Endothelial cell of umbilical vein (primary cell): Measurements from ENCODE around the gene ANKRD27. TPM values are rescaled to one million over a fixed set of nuclear protein-coding genes. Genes with fewer than 3 reads are reported as not detected.

ENCODE experiments used
- BruUV-seq: library from RNA; stranded (reverse); fragments of 400-500 nt; replicated peaks from 2 replicates; lab custom pipeline; 2021; lab: Mats Ljungman, UMichigan
- CTCF ChIA-PET: fragments of 300-600, 350-600 bp; sonication (Branson Sonifier 250); formaldehyde crosslinking; loops from one replicate; lab custom pipeline; 2021; ENCODE audit warnings: antibody characterized with exemption, inconsistent platforms; lab: Charles Lee
- POLR2A ChIA-PET: fragments of 300-600, 350-600 bp; sonication (Branson Sonifier 250); formaldehyde crosslinking; loops from one replicate; lab custom pipeline; 2021; ENCODE audit warnings: antibody characterized with exemption, inconsistent platforms; lab: Charles Lee
- DNase-seq: peaks from one replicate; pipeline ENCODE4 v3.0.0-alpha.2; 2011; ENCODE audit warnings: low read depth, low spot score
- FAIRE-seq: peaks from 2 replicates; lab custom pipeline; 2011; peaks lifted over from hg19 to GRCh38; lab: Jason Lieb, UNC
- H2AFZ ChIP-seq: 2 replicates; pipeline ENCODE4 v1.6.0; 2012; ENCODE audit warnings: low read depth, low read length, control low read depth, inconsistent platforms
- H3K27ac ChIP-seq: 2 replicates; pipeline ENCODE4 v1.5.1; 2011; ENCODE audit warnings: low read depth, mild to moderate bottlenecking, control low read depth, low read length, moderate library complexity; ENCODE audit not compliant: insufficient read depth
- H3K27me3 ChIP-seq, 2 experiments: 2 replicates each; pipeline versions ENCODE4 v1.6.0 to v1.6.1; 2011; ENCODE audit warnings: low read length in 2 of 2, mixed read lengths in 1 of 2; ENCODE audit not compliant: control insufficient read depth in 2 of 2, insufficient read depth in 2 of 2
- H3K36me3 ChIP-seq, 2 experiments: 2 replicates in 1 of 2; 3 replicates in 1 of 2; pipeline ENCODE4 v1.5.1; 2011; ENCODE audit warnings: low read length in 2 of 2, mild to moderate bottlenecking in 1 of 2, moderate library complexity in 1 of 2; ENCODE audit not compliant: control insufficient read depth in 2 of 2, insufficient read depth in 2 of 2; ENCODE audit errors: extremely low read depth in 1 of 2
- H3K4me1 ChIP-seq: 3 replicates; pipeline ENCODE4 v1.5.1; 2011; ENCODE audit warnings: mild to moderate bottlenecking, low read length; ENCODE audit not compliant: control insufficient read depth, insufficient read depth; ENCODE audit errors: extremely low read depth
- H3K4me2 ChIP-seq: 2 replicates; pipeline ENCODE4 v1.6.1; 2011; ENCODE audit warnings: low read length, control low read depth, mixed read lengths; ENCODE audit not compliant: insufficient read depth
- H3K4me3 ChIP-seq, 3 experiments: fragments of 200-600 bp in 1 of 3; sonication (generic), shearing (Covaris generic) in 1 of 3; replicated peaks in 1 of 3; 2 replicates each; pipeline ENCODE4 v1.5.1; 2011 to 2016; ENCODE audit warnings: control low read depth in 3 of 3, low read length in 3 of 3, mild to moderate bottlenecking in 2 of 3, inconsistent platforms in 1 of 3, low read depth in 1 of 3, moderate library complexity in 1 of 3; ENCODE audit not compliant: insufficient read depth in 1 of 3
- H3K79me2 ChIP-seq: 2 replicates; pipeline ENCODE4 v1.6.0; 2012; ENCODE audit warnings: low read length, inconsistent platforms; ENCODE audit not compliant: control insufficient read depth, insufficient read depth
- H3K9ac ChIP-seq: replicated peaks from 2 replicates; pipeline ENCODE3; 2011; ENCODE audit warnings: low read length, control low read depth; ENCODE audit not compliant: insufficient read depth; ENCODE audit errors: extremely low read depth
- H3K9me1 ChIP-seq: replicated peaks from 3 replicates; pipeline ENCODE4 v1.6.0; 2011; ENCODE audit warnings: mild to moderate bottlenecking, low read length; ENCODE audit not compliant: control insufficient read depth, insufficient read depth; ENCODE audit errors: extremely low read depth
- H3K9me3 ChIP-seq: replicated peaks from 2 replicates; pipeline ENCODE4 v1.5.1; 2012; ENCODE audit warnings: low read length, inconsistent platforms; ENCODE audit not compliant: control insufficient read depth, insufficient read depth
- H4K20me1 ChIP-seq: replicated peaks from 2 replicates; pipeline ENCODE3; 2011; ENCODE audit warnings: mild to moderate bottlenecking, low read length; ENCODE audit not compliant: control insufficient read depth, insufficient read depth; ENCODE audit errors: extremely low read depth
- CTCF ChIP-seq, 2 donors: IDR thresholded peaks; 1 replicate in 1 of 2; 2 replicates in 1 of 2; pipeline ENCODE4 v1.5.1; 2011; ENCODE audit warnings: low read length in 2 of 2, mild to moderate bottlenecking in 2 of 2, moderate library complexity in 2 of 2, control low read depth in 1 of 2, inconsistent platforms in 1 of 2, low read depth in 1 of 2; ENCODE audit not compliant: insufficient read depth in 1 of 2; ENCODE audit errors: extremely low read depth in 1 of 2
- EZH2 ChIP-seq: IDR thresholded peaks from 2 replicates; pipeline ENCODE4 v1.6.1; 2012; ENCODE audit warnings: borderline replicate concordance, low read depth, mild to moderate bottlenecking, moderate library complexity, low read length, inconsistent platforms; ENCODE audit not compliant: severe bottlenecking
- FOS ChIP-seq: IDR thresholded peaks from 2 replicates; pipeline ENCODE4 v1.6.1; 2011; ENCODE audit warnings: mild to moderate bottlenecking, low read length, moderate library complexity, borderline replicate concordance; ENCODE audit not compliant: insufficient read depth
- GATA2 ChIP-seq: IDR thresholded peaks from 2 replicates; pipeline ENCODE4 v1.7.0; 2011; ENCODE audit warnings: low read depth, mild to moderate bottlenecking, moderate library complexity, mixed read lengths, low read length; ENCODE audit not compliant: insufficient read length, insufficient read depth
- JUN ChIP-seq: IDR thresholded peaks from 2 replicates; pipeline ENCODE4 v1.6.1; 2011; ENCODE audit warnings: borderline replicate concordance, low read depth; ENCODE audit not compliant: insufficient read length, insufficient read depth
- MYC ChIP-seq: IDR thresholded peaks from one replicate; pipeline ENCODE4 v1.6.1; 2011; ENCODE audit warnings: mild to moderate bottlenecking, low read depth, low read length
- POLR2A ChIP-seq: IDR thresholded peaks from 2 replicates; pipeline ENCODE4 v1.6.1; 2012; ENCODE audit warnings: low read depth, mild to moderate bottlenecking, control low read depth, low read length
- POLR2AphosphoS5 ChIP-seq: IDR thresholded peaks from 2 replicates; pipeline ENCODE4 v1.6.1; 2012; ENCODE audit warnings: low read depth, mild to moderate bottlenecking, control low read depth, low read length, moderate library complexity; ENCODE audit not compliant: insufficient read depth
- dilution Hi-C: fragments of 300-500 bp; cut with MboI; formaldehyde crosslinking; loops from one replicate; pipeline ENCODE4 v1.15.0; 2019; ENCODE audit warnings: low sequenced_read_pairs; ENCODE audit not compliant: extremely low pct_ligation_motif_present
- intact Hi-C: fragments of 100-400 bp; cut with micrococcal nuclease; formaldehyde crosslinking; loops from one replicate; pipeline ENCODE4 v1.10.0; 2022
- polyA plus RNA-seq, 4 experiments: library from polyadenylated mRNA; depleted of rRNA in 3 of 4; stranded (reverse) in 3 of 4; unstranded in 1 of 4; fragments of >200 nt; gene quantifications; 2 replicates each; pipeline versions ENCODE4 v1.2.1 to v1.2.3, GENCODE V29; 2011 to 2012; ENCODE audit warnings: missing spikeins in 1 of 4
- total RNA-seq: library from RNA; stranded (reverse); gene quantifications from 2 replicates; pipeline ENCODE4 v1.2.3, GENCODE V29; 2021
- TF ChIP-seq, protein P1 (sequence below): IDR thresholded peaks from 2 replicates; pipeline ENCODE4 v1.6.1; 2011; ENCODE audit not compliant: insufficient read depth, insufficient read length

The ANKRD27 gene
- total and polyA plus RNA-seq, 2 donors (not counting 3 experiments of a cell fraction or from before 2014, with no cell fraction given) = 18.3 to 37.4 TPM

GRCh38 chr19:32687681-32688080, 12.7 kb upstream of the ANKRD27 start:
- H3K9me1 ChIP-seq = no peaks in the 10 kb centered on the region
- intact Hi-C loops = no loop called here

More at GRCh38 chr19:32687681-32688080, 12.7 kb upstream of the ANKRD27 start:
- H3K27ac ChIP-seq = no peak overlapping the region
- no peak overlapping the region for H3K9ac ChIP-seq
- H3K36me3 ChIP-seq = no peaks in the 10 kb centered on the region
- ChIA-PET POLR2A (no interaction called here), CTCF (no interaction called here)
- DNase-seq (no peak), FAIRE-seq (no peak)
- no peak overlapping the region for H3K4me2 ChIP-seq
- H3K27me3 ChIP-seq = no peaks in the 10 kb centered on the region
- no peaks in the 10 kb centered on the region for H4K20me1 ChIP-seq
- H2AFZ ChIP-seq = no peak overlapping the region
- TF ChIP-seq JUN (no peak), FOS (no peak), POLR2AphosphoS5 (no peak), GATA2 (no peak), CTCF (IDR thresholded peaks at IDR 0.05; ENCODE audit: extremely low read depth in 1 of 2, insufficient read depth in 1 of 2, low read depth in 1 of 2, low read length in 2 of 2) (no peak), MYC (no peak), POLR2A (no peak), EZH2 (no peak)
- TF ChIP-seq, protein P1, sequence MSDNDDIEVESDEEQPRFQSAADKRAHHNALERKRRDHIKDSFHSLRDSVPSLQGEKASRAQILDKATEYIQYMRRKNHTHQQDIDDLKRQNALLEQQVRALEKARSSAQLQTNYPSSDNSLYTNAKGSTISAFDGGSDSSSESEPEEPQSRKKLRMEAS = no peak
- BruUV-seq = no TSS peak
- H3K4me1 ChIP-seq = peaks cover 8% of the 10 kb centered on the region
- dilution Hi-C loops = no loop called here
- no peaks in the 10 kb centered on the region for H3K9me3 ChIP-seq
- H3K79me2 ChIP-seq = peaks cover 6% of the 10 kb centered on the region
- no peak overlapping the region for H3K4me3 ChIP-seq
